GM12875 (cell line): ENCODE data around the gene BMI1.

Experiments used
- H3K4me3 ChIP-seq: one replicate; pipeline ENCODE4 v1.5.1; 2011; ENCODE audit warnings: low read depth, low read length, control low read depth
- CTCF ChIP-seq: IDR thresholded peaks from 2 replicates; pipeline ENCODE4 v1.5.1; 2011; ENCODE audit warnings: low read depth, mild to moderate bottlenecking, control low read depth, inconsistent platforms, low read length, moderate library complexity, borderline replicate concordance; ENCODE audit not compliant: insufficient read depth

The BMI1 gene

GRCh38 chr10:22319980-22320558, 830 bp upstream of the BMI1 start:
- H3K4me3 ChIP-seq: peak overlapping the region; percentile 46
- no peak for TF ChIP-seq CTCF

DNA sequence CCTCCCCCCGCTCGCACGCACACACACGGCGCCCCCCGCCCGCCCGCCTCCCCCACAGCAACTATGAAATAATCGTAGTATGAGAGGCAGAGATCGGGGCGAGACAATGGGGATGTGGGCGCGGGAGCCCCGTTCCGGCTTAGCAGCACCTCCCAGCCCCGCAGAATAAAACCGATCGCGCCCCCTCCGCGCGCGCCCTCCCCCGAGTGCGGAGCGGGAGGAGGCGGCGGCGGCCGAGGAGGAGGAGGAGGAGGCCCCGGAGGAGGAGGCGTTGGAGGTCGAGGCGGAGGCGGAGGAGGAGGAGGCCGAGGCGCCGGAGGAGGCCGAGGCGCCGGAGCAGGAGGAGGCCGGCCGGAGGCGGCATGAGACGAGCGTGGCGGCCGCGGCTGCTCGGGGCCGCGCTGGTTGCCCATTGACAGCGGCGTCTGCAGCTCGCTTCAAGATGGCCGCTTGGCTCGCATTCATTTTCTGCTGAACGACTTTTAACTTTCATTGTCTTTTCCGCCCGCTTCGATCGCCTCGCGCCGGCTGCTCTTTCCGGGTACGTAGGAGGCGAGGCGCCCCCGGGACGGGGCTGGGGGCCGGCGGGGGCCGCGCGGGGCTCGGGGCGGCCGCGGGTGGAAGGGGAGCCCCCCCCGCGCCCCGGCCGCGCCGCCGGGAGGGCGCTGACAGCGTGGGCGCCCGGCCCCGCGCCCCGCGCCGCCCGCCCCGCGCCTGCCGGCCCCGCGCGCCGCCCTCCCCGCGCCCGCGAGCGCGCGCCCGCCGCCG, 441 bp downstream of the BMI1 start:
- H3K4me3 ChIP-seq: peak overlapping the region; percentile 88
- TF ChIP-seq CTCF: no peak

- H3K4me3 ChIP-seq: peak overlapping the region; percentile 49
- TF ChIP-seq CTCF: no peak
Measured at GRCh38 chr10:22321924-22322640, 1.2 kb downstream of the BMI1 start.

DNA sequence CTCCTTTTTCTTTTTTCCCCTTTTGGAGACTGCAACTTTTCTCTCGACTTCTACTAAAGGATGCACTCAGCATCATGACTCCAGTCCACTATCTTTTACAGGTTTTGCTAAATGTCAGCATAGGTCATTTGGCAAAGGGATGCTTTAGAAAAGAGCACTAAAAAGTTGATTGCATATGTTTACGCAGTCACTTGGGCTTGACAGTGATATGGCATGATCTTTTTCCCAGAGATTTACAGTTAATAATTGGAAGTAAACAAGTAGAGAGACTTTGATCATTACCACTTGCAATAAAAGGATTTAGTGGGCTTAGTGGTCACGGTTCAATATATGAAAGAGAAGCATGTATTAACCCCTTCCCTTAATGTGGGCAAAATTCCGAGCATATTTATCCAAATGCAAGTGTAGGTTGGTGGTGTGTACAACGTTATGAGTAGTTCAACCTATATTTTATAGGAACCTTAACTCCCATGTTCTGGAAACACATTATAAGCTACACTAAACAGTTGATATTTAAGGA, 1.8 kb downstream of the BMI1 start:
- no peak for TF ChIP-seq CTCF
- H3K4me3 ChIP-seq: peak overlapping the region; percentile 49

- TF ChIP-seq CTCF: no peak
Measured at GRCh38 chr10:22323538-22324305, 2.8 kb downstream of the BMI1 start.

GRCh38 chr10:22324413-22324812, 3.5 kb downstream of the BMI1 start:
- TF ChIP-seq CTCF: no peak
- H3K4me3 ChIP-seq: no peak overlapping the region

More at GRCh38 chr10:22323538-22324305, 2.8 kb downstream of the BMI1 start:
- no peak overlapping the region for H3K4me3 ChIP-seq
